ENCODE data around the gene SGMS1.

Gene SGMS1

GRCh38 chr10:50613150-50613549 lies 10.6 kb downstream of the SGMS1 start:
- in situ Hi-C loops (cut with MboI; ENCODE audit: low sequenced_read_pairs) = no loop called here

- in situ Hi-C loops (cut with MboI; ENCODE audit: low sequenced_read_pairs) = no loop called here
Observed at GRCh38 chr10:50610368-50610767, 13.4 kb downstream of the SGMS1 start.

GRCh38 chr10:50607356-50607925 lies 16.3 kb downstream of the SGMS1 start:
- in situ Hi-C loops (cut with MboI; ENCODE audit: low sequenced_read_pairs) = no loop called here

GRCh38 chr10:50605951-50606270 lies 17.8 kb downstream of the SGMS1 start:
- in situ Hi-C loops (cut with MboI; ENCODE audit: low sequenced_read_pairs) = no loop called here

- in situ Hi-C loops (cut with MboI; ENCODE audit: low sequenced_read_pairs) = no loop called here
Observed at GRCh38 chr10:50605269-50605950, 18.3 kb downstream of the SGMS1 start.

GRCh38 chr10:50604809-50605208 lies 18.9 kb downstream of the SGMS1 start:
- in situ Hi-C loops (cut with MboI; ENCODE audit: low sequenced_read_pairs) = no loop called here

GRCh38 chr10:50604049-50604640 lies 19.6 kb downstream of the SGMS1 start:
- in situ Hi-C loops (cut with MboI; ENCODE audit: low sequenced_read_pairs) = no loop called here

- in situ Hi-C loops (cut with MboI; ENCODE audit: low sequenced_read_pairs) = no loop called here
Observed at GRCh38 chr10:50603151-50603850, 20.5 kb downstream of the SGMS1 start.

- in situ Hi-C loops (cut with MboI; ENCODE audit: low sequenced_read_pairs) = no loop called here
Observed at GRCh38 chr10:50601974-50602373, 21.8 kb downstream of the SGMS1 start.

- in situ Hi-C loops (cut with MboI; ENCODE audit: low sequenced_read_pairs) = no loop called here
Observed at GRCh38 chr10:50600831-50601477, 22.8 kb downstream of the SGMS1 start.

GRCh38 chr10:50600286-50600685 lies 23.5 kb downstream of the SGMS1 start:
- in situ Hi-C loops (cut with MboI; ENCODE audit: low sequenced_read_pairs) = no loop called here

- in situ Hi-C loops (cut with MboI; ENCODE audit: low sequenced_read_pairs) = no loop called here
Observed at GRCh38 chr10:50596897-50597296, 26.9 kb downstream of the SGMS1 start.

GRCh38 chr10:50596456-50596855 lies 27.3 kb downstream of the SGMS1 start:
- in situ Hi-C loops (cut with MboI; ENCODE audit: low sequenced_read_pairs) = no loop called here

GRCh38 chr10:50595785-50596184 lies 28.0 kb downstream of the SGMS1 start:
- in situ Hi-C loops (cut with MboI; ENCODE audit: low sequenced_read_pairs) = no loop called here

GRCh38 chr10:50593523-50594376 lies 30.0 kb downstream of the SGMS1 start:
- in situ Hi-C loops (cut with MboI; ENCODE audit: low sequenced_read_pairs) = no loop called here

GRCh38 chr10:50592961-50593418 lies 30.8 kb downstream of the SGMS1 start:
- in situ Hi-C loops (cut with MboI; ENCODE audit: low sequenced_read_pairs) = no loop called here

- in situ Hi-C loops (cut with MboI; ENCODE audit: low sequenced_read_pairs) = no loop called here
Observed at GRCh38 chr10:50590935-50591334, 32.8 kb downstream of the SGMS1 start.

- in situ Hi-C loops (cut with MboI; ENCODE audit: low sequenced_read_pairs) = no loop called here
Observed at GRCh38 chr10:50586740-50587088, 37.0 kb downstream of the SGMS1 start.

GRCh38 chr10:50585921-50586739 lies 37.6 kb downstream of the SGMS1 start:
- in situ Hi-C loops (cut with MboI; ENCODE audit: low sequenced_read_pairs) = no loop called here
